ENCODE data around the gene KDM4C.

GRCh38 chr9:6944896-6945295 lies 187.1 kb downstream of the KDM4C start:
- TF ChIP-seq, protein P1, sequence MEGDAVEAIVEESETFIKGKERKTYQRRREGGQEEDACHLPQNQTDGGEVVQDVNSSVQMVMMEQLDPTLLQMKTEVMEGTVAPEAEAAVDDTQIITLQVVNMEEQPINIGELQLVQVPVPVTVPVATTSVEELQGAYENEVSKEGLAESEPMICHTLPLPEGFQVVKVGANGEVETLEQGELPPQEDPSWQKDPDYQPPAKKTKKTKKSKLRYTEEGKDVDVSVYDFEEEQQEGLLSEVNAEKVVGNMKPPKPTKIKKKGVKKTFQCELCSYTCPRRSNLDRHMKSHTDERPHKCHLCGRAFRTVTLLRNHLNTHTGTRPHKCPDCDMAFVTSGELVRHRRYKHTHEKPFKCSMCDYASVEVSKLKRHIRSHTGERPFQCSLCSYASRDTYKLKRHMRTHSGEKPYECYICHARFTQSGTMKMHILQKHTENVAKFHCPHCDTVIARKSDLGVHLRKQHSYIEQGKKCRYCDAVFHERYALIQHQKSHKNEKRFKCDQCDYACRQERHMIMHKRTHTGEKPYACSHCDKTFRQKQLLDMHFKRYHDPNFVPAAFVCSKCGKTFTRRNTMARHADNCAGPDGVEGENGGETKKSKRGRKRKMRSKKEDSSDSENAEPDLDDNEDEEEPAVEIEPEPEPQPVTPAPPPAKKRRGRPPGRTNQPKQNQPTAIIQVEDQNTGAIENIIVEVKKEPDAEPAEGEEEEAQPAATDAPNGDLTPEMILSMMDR (conservative IDR thresholded peaks at IDR 0.05 in 1 of 2, IDR thresholded peaks at IDR 0.05 in 1 of 2; ENCODE audit: low read depth in 1 of 2, low read length in 2 of 2), result no peak
- TF ChIP-seq EZH2 (IDR thresholded peaks at IDR 0.05; ENCODE audit: low read length, missing control alignments), result no peak
